Measurements from ENCODE around the gene MYO5B.

The MYO5B gene

GRCh38 chr18:50011813-50012435 is 183.0 kb downstream of the MYO5B start:
- no peak for DNase-seq (ENCODE audit: low read depth)

GRCh38 chr18:50009773-50010335 is 185.1 kb downstream of the MYO5B start:
- no peak for DNase-seq (ENCODE audit: low read depth)

- no peak for DNase-seq (ENCODE audit: low read depth)
These were observed 186.6 kb downstream of the MYO5B start for GRCh38 chr18:50008306-50008705.

GRCh38 chr18:50006470-50007046 is 188.4 kb downstream of the MYO5B start:
- DNase-seq (ENCODE audit: low read depth), result no peak

- DNase-seq (ENCODE audit: low read depth), result no peak
These were observed 190.9 kb downstream of the MYO5B start for GRCh38 chr18:50004013-50004412.

- no peak for DNase-seq (ENCODE audit: low read depth)
These were observed 192.2 kb downstream of the MYO5B start for GRCh38 chr18:50002781-50003180.

- no peak for DNase-seq (ENCODE audit: low read depth)
These were observed 194.7 kb downstream of the MYO5B start for GRCh38 chr18:50000227-50000626.

GRCh38 chr18:49999128-49999527 is 195.8 kb downstream of the MYO5B start:
- no peak for DNase-seq (ENCODE audit: low read depth)

GRCh38 chr18:49997558-49997957 is 197.4 kb downstream of the MYO5B start:
- no peak for DNase-seq (ENCODE audit: low read depth)

GRCh38 chr18:49994410-49994809 is 200.5 kb downstream of the MYO5B start:
- DNase-seq (ENCODE audit: low read depth), result no peak

- DNase-seq (ENCODE audit: low read depth), result no peak
These were observed 201.6 kb downstream of the MYO5B start for GRCh38 chr18:49993299-49993698.

- no peak for DNase-seq (ENCODE audit: low read depth)
These were observed 206.2 kb downstream of the MYO5B start for GRCh38 chr18:49988733-49989132.

GRCh38 chr18:49988101-49988500 is 206.8 kb downstream of the MYO5B start:
- DNase-seq (ENCODE audit: low read depth), result no peak

- no peak for DNase-seq (ENCODE audit: low read depth)
These were observed 209.7 kb downstream of the MYO5B start for GRCh38 chr18:49985236-49985635.

- DNase-seq (ENCODE audit: low read depth), result no peak
These were observed 214.1 kb downstream of the MYO5B start for GRCh38 chr18:49980896-49981295.

GRCh38 chr18:49976795-49977560 is 218.0 kb downstream of the MYO5B start:
- no peak for DNase-seq (ENCODE audit: low read depth)

- no peak for DNase-seq (ENCODE audit: low read depth)
These were observed 218.9 kb downstream of the MYO5B start for GRCh38 chr18:49976001-49976400.

- no peak for DNase-seq (ENCODE audit: low read depth)
These were observed 220.9 kb downstream of the MYO5B start for GRCh38 chr18:49974079-49974478.

GRCh38 chr18:49973592-49973991 is 221.4 kb downstream of the MYO5B start:
- no peak for DNase-seq (ENCODE audit: low read depth)

GRCh38 chr18:49972535-49972934 is 222.4 kb downstream of the MYO5B start:
- no peak for DNase-seq (ENCODE audit: low read depth)

GRCh38 chr18:49971462-49971861 is 223.5 kb downstream of the MYO5B start:
- no peak for DNase-seq (ENCODE audit: low read depth)

GRCh38 chr18:49970319-49970718 is 224.6 kb downstream of the MYO5B start:
- DNase-seq (ENCODE audit: low read depth), result no peak

All from HS-5 (cell line).